Heart left ventricle (tissue), 16 donors: ENCODE measurements around the gene FARP1. TPM values are rescaled to one million over a fixed set of nuclear protein-coding genes. Genes with fewer than 3 reads are reported as not detected.

Source experiments
- ATAC-seq, 4 donors: fragments of 200-7000 bp; cut with Tn5 transposase; one replicate each; pipeline ENCODE4 v1.9.1; 2020 to 2022; ENCODE audit warnings: moderate library complexity in 4 of 4, mild to moderate bottlenecking in 3 of 4, moderate number of reproducible peaks in 1 of 4
- DNase-seq, 5 donors: peaks; one replicate each; pipeline ENCODE4 v3.0.0-alpha.2; 2020
- H3K27ac ChIP-seq, 12 donors: fragments of 200-600 bp; sonication (generic) in 4 of 12; one replicate each; pipeline versions ENCODE4 v1.5.0 to v1.8.0; 2016 to 2022; ENCODE audit warnings: mild to moderate bottlenecking in 2 of 12
- H3K27me3 ChIP-seq, 9 donors: fragments of 200-600 bp; sonication (generic) in 2 of 9; one replicate each; pipeline versions ENCODE4 v1.5.1 to v1.8.0; 2016 to 2022; ENCODE audit warnings: mild to moderate bottlenecking in 3 of 9
- H3K36me3 ChIP-seq, 9 donors: fragments of 200-600 bp; sonication (generic) in 2 of 9; one replicate each; pipeline versions ENCODE4 v1.5.0 to v1.8.0; 2018 to 2022; ENCODE audit warnings: mild to moderate bottlenecking in 2 of 9
- H3K4me1 ChIP-seq, 12 donors: fragments of 200-600 bp; sonication (generic) in 4 of 12; one replicate each; pipeline versions ENCODE4 v1.5.0 to v1.8.0; 2016 to 2022; ENCODE audit warnings: mild to moderate bottlenecking in 3 of 12
- H3K4me3 ChIP-seq, 12 donors: fragments of 200-600 bp; sonication (generic) in 4 of 12; one replicate each; pipeline versions ENCODE4 v1.5.0 to v1.8.0; 2017 to 2022; ENCODE audit warnings: mild to moderate bottlenecking in 9 of 12, moderate library complexity in 4 of 12
- H3K9me3 ChIP-seq, 12 donors: fragments of 200-600 bp; sonication (generic) in 4 of 12; one replicate each; pipeline versions ENCODE4 v1.5.0 to v1.8.0; 2016 to 2022; ENCODE audit warnings: mild to moderate bottlenecking in 1 of 12
- POLR2A ChIP-seq, 2 donors: fragments of 450-650 bp; IDR thresholded peaks; one replicate each; pipeline ENCODE4 v1.6.1; 2017; ENCODE audit warnings: antibody characterized with exemption in 2 of 2, mild to moderate bottlenecking in 2 of 2, moderate library complexity in 2 of 2
- WGBS, 4 donors: extraction: QIAGEN DNeasy Blood & Tissue Kit in 2 of 4; methylation state at CpG; one replicate each; pipeline versions ENCODE4 v1.1.5 to v1.1.7; 2013 to 2018; 5-methylcytosine and 5-hydroxymethylcytosine counted together
- intact Hi-C, 10 donors: fragments of 100-400 bp; cut with DNase I; formaldehyde crosslinking; loops; one replicate each; pipeline versions ENCODE4 v1.11.1 to v1.14.2; 2022
- polyA plus RNA-seq, 2 donors: library from polyadenylated mRNA; stranded (reverse); fragments of 200-250 nt; gene quantifications; one replicate each; pipeline ENCODE4 v1.2.3, GENCODE V29; 2013
- total RNA-seq, 9 donors: library from RNA; depleted of rRNA in 2 of 9; stranded (reverse); fragments of >200 nt in 2 of 9; fragmentation: NEBNext Ultra II Directional in 3 of 9; extraction: Animal tissue kit (Norgen Biotek cat#: 25700) in 3 of 9; gene quantifications; one replicate each; pipeline versions ENCODE4 v1.1.0 to v1.2.4, GENCODE V29; 2016 to 2023
- TF ChIP-seq, protein P1 (sequence below), 12 donors: fragments of 200-600 bp; sonication (generic) in 4 of 12; IDR thresholded peaks; one replicate each; pipeline versions ENCODE4 v1.5.0 to v1.8.0; 2018 to 2022; ENCODE audit warnings: antibody characterized with exemption in 12 of 12, mild to moderate bottlenecking in 5 of 12
- donor health status: ischemic (EF 13 %, LVEDD 7.1; RV severe dilation, severe dysfunction).
- donor health status: healthy with polysubstance abuse.
- donor health status: DM: no; HTN: yes; CAD: no.
- donor health status: DM: no; HTN: no; CAD: no.
- donor health status: ischemic (EF 25% LVEDD 6.9; RV normal size, moderate dysfunction).
- donor health status: ischemic (EF 25% LVEDD 5.7; RV mildly dilated, moderate dysfunction).
- donor health status: healthy.
- donor health status: DM: yes; HTN: yes; CAD: no.
- donor health status: ischemic (EF 35%, LVEDD 5.7; RV mildly dilated, moderate dysfunction).
- donor health status: nonischemic (EF 11% LVEDD 7.7; RV severe dilation, severe dysfunction).
- donor health status: DM: yes; HTN: yes; CAD: no.
- donor health status: PGD.
- donor health status: ischemic (EF 29% LVEDD 5.4; RV normal size, mild dysfunction).
- donor health status: nonischemic (EF 23%, LVEDD 6.1; RV moderate dilation, normal function).

The FARP1 gene
- total and polyA plus RNA-seq, 11 donors = 7.7 to 51.8 (median 22.3) TPM

DNA sequence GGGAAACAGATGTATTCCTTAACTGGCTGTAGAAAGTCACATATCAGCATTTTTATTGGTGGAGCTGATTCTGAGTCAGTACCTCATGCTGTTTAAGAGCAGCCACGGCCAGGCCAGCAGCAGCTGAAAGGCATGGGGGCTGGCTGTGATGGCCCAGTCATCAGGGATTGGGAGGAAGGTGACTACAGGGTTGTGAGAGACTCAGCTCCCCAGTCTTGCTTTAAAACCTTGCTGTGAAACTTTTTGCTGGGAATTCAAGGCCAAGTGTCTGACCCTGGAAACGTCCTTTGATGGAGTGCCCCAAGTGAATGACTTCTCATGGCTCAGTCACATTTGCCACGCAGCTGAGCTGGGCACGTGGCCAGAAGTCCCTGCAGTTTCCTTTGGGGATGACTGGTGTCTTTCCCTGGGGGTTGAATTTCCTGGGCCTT, 73.3 kb downstream of the FARP1 start:
- intact Hi-C loops = loop anchor here in 1 of 10 donors (10.0 kb wide), 1 partner anchor 71 kb away; the partner anchor contains the start of gene FARP1
- peak in 3 of 4 donors; percentile 40 to 61 (median 48) for ATAC-seq

DNA sequence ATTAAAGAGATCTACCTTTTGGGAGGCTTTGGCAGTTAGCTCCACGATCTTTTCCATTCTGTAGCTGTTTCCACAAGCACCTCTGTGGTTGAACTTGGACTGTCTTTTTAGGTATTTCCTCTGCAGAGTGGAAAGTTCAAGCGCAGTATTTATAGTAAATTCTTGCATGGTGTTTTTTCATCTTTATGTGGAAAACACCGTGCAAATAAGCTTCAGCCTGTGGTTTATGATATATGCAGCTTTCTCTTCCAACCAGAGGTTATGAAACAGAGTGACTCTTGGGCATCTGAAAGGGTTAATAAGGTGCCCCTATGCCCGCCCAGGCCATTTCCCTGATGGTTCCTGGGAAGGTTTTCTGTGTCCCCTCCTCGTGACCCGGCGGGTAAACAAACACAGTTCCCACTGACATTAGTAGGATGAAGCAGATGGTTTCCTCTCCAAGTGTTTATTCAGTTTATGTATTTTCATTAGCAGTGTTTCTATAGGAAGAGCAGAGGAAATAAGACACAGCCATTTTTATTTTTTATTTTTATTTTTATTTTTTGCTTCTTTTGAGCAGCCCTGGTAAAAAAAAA, 73.9 kb downstream of the FARP1 start:
- H3K27ac ChIP-seq = peak overlapping the region in 1 of 12 donors; percentile 9
- intact Hi-C loops = loop anchor here in 1 of 10 donors (10.0 kb wide), 1 partner anchor 72 kb away; the partner anchor contains the start of gene FARP1
- TF ChIP-seq, protein P1, sequence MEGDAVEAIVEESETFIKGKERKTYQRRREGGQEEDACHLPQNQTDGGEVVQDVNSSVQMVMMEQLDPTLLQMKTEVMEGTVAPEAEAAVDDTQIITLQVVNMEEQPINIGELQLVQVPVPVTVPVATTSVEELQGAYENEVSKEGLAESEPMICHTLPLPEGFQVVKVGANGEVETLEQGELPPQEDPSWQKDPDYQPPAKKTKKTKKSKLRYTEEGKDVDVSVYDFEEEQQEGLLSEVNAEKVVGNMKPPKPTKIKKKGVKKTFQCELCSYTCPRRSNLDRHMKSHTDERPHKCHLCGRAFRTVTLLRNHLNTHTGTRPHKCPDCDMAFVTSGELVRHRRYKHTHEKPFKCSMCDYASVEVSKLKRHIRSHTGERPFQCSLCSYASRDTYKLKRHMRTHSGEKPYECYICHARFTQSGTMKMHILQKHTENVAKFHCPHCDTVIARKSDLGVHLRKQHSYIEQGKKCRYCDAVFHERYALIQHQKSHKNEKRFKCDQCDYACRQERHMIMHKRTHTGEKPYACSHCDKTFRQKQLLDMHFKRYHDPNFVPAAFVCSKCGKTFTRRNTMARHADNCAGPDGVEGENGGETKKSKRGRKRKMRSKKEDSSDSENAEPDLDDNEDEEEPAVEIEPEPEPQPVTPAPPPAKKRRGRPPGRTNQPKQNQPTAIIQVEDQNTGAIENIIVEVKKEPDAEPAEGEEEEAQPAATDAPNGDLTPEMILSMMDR (IDR thresholded peaks at IDR 0.05) = no peak
- TF ChIP-seq POLR2A (IDR thresholded peaks at IDR 0.05) = no peak
- H3K4me3 ChIP-seq = no peak overlapping the region
- ATAC-seq (no peak), DNase-seq (no peak)
- H3K27me3 ChIP-seq = no peaks in the 10 kb centered on the region
- no peaks in the 10 kb centered on the region for H3K9me3 ChIP-seq
- peaks cover 0 to 3% (median 0%) of the 10 kb centered on the region in 9 donors for H3K36me3 ChIP-seq
- peaks cover 0 to 49% (median 21%) of the 10 kb centered on the region in 12 donors for H3K4me1 ChIP-seq
- 68 to 76% (median 75%) methylated on average over 7 of the region's 7 CpGs for WGBS, 4 donors

More for the DNA sequence above, 73.3 kb downstream of the FARP1 start:
- H3K4me3 ChIP-seq = no peak overlapping the region
- TF ChIP-seq POLR2A (IDR thresholded peaks at IDR 0.05) = no peak
- TF ChIP-seq, protein P1 (IDR thresholded peaks at IDR 0.05) = no peak
- H3K27ac ChIP-seq = peak overlapping the region in 4 of 12 donors; percentile 9 to 42 (median 25)
- no peaks in the 10 kb centered on the region for H3K9me3 ChIP-seq
- H3K27me3 ChIP-seq = no peaks in the 10 kb centered on the region
- WGBS, 4 donors = 22 to 26% (median 24%) methylated on average over 4 of the region's 4 CpGs
- peaks cover 0 to 3% (median 0%) of the 10 kb centered on the region in 9 donors for H3K36me3 ChIP-seq
- H3K4me1 ChIP-seq = peaks cover 0 to 42% (median 20%) of the 10 kb centered on the region in 12 donors
- peak; percentile 41 to 70 (median 59) for DNase-seq

DNA sequence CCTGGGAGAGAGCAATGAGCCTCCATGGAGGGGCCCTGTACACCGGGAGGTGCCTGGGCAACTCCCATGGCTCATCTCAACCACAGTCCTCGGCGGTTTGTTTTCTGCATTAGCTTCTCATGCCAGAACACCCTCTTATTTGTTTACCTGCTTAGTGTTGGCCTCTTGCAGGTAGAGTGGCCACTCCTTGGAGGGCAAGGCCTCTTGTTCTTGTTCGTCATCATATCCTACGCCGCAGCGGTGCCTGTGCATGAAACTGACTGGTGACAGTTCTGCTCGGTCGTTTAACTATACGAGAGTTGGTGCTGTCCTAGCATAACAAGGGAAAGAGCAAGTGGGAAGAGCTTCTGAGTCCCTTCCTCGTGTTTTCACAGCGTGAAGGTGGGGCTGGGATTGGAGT, 74.7 kb downstream of the FARP1 start:
- Histone ChIP-seq H3K4me1 (peaks cover 0 to 55% (median 21%) of the 10 kb centered on the region in 12 donors), H3K9me3 (no peaks in the 10 kb centered on the region), H3K27ac (no peak overlapping the region), H3K27me3 (no peaks in the 10 kb centered on the region), H3K4me3 (no peak overlapping the region), H3K36me3 (peaks cover 0 to 3% (median 0%) of the 10 kb centered on the region in 9 donors)
- ATAC-seq (no peak), DNase-seq (no peak)
- WGBS, 4 donors = 85 to 96% (median 92%) methylated on average over 12 of the region's 12 CpGs
- TF ChIP-seq POLR2A (IDR thresholded peaks at IDR 0.05) = no peak
- TF ChIP-seq, protein P1 (IDR thresholded peaks at IDR 0.05) = no peak
- intact Hi-C loops = loop anchor here in 1 of 10 donors (10.0 kb wide), 1 partner anchor 73 kb away; the partner anchor contains the start of gene FARP1

DNA sequence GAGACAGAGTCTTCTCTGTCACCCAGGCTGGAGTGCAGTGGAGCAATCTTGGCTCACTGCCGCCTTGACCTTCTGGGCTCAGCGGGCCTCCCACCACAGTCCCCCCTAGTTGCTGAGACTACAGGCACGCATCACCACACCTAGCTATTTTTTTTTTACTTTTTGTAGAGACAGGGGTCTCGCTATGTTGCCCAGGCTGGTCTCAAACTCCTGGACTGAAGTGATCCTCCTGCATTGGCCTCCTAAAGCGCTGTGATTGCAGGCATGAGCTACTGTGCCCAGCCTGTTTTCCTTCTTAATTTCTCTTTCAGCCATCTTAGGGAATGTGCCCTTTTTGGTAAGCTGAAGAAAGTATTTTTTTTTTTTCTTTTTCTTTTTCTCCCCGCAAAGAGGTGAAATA, 76.8 kb downstream of the FARP1 start:
- Histone ChIP-seq H3K36me3 (no peaks in the 10 kb centered on the region), H3K4me3 (no peak overlapping the region), H3K4me1 (peaks cover 0 to 47% (median 15%) of the 10 kb centered on the region in 12 donors), H3K27ac (peak overlapping the region in 1 of 12 donors; percentile 4), H3K27me3 (no peaks in the 10 kb centered on the region), H3K9me3 (no peaks in the 10 kb centered on the region)
- intact Hi-C loops = loop anchor here in 2 of 10 donors (10.0 kb wide), 1 partner anchor 75 kb away; the partner anchor contains the start of gene FARP1 (in 2 of the 2)
- 94 to 98% (median 96%) methylated on average over 6 of the region's 6 CpGs for WGBS, 4 donors
- TF ChIP-seq POLR2A (IDR thresholded peaks at IDR 0.05) = no peak
- TF ChIP-seq, protein P1 (IDR thresholded peaks at IDR 0.05) = no peak
- no peak for ATAC-seq
- no peak for DNase-seq
